ENCODE data around the gene KIF16B.

KIF16B gene

GRCh38 chr20:16350465-16350864 lies 222.8 kb downstream of the KIF16B start:
- no peak for DNase-seq

GRCh38 chr20:16349523-16350260 lies 223.6 kb downstream of the KIF16B start:
- DNase-seq = no peak

GRCh38 chr20:16346956-16347355 lies 226.3 kb downstream of the KIF16B start:
- no peak for DNase-seq

DNA sequence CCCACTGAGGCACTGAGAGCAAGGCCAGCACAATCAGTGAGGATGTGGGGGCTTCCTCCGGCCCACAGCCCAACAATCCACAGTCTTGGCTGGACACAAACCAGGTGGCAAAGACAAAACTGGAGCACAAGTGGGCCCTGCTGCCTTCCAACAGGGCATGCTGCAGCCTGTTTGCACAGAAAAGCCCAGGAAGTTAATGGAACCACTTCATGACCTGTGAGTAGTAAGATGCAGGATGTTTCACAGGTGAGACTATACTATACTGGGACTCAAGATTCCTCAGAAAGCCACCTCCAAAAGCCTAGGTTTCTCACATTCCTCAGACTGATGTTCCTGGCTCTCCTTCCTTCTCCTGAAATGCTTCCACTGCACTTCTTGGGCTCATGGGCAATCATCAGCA lies 235.5 kb downstream of the KIF16B start:
- no peak for DNase-seq

- no peak for DNase-seq
These were observed 245.6 kb downstream of the KIF16B start for GRCh38 chr20:16327606-16328005.

- no peak for DNase-seq
These were observed 252.0 kb downstream of the KIF16B start for GRCh38 chr20:16321291-16321690.

- DNase-seq = no peak
These were observed 255.5 kb downstream of the KIF16B start for GRCh38 chr20:16317445-16318362.

DNA sequence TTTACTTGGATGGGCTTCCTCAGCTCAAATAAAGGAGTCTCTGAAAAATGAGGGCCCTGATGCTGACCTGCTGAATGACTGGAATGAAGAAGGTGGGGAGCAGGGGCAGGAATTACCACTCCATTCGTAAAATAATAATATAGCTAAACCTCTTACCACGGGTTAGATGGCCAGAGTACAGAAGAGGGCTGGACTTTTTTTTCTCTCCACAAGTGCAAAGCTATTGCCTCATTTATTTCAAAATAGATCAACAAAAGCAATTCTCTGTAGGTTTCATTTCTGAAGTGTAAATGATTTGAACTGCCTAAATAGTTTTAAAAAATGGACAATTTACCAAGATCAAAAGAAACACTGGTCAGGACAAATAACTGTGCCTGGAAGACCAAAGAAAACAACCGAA lies 256.7 kb downstream of the KIF16B start:
- no peak for DNase-seq

DNA sequence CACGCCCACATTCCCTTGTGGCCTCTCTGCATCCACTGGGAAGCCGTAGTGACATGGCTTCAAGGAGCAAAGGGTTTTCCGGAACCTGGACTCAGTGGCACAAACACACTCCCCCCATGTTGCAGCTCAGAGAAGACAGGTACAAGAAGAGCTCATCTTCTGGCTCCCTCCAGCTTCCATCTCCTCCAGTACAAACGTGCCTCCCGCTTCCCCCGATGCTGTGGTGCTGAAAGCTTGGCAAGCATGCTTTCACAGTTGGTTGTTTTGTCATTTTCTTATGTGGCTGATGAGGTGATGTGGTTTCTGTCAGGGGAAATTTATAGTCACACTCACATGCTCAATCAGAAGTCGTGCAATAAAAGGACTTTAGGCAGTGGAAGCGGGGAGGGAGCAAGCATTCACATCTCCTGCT lies 258.5 kb downstream of the KIF16B start:
- DNase-seq = no peak

DNA sequence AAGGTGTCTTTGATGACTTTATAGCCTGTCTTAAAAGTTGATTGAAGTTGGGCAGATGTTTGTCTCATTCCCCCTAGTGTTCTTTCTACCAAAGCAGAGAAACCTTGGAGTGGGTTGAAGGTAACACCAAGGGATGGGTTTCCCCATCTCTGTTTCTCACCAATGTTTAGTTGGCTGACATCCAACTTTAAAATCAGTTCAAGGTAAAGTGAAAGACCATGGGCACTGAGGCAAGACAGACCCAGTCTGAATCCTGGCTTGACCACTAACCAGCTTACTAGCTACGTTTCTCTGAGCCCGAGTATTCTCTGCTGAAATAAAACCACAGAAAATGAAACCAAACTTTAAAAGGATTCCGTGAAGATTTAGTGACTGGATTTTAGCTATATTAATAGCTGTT lies 258.9 kb downstream of the KIF16B start:
- DNase-seq = no peak

DNA sequence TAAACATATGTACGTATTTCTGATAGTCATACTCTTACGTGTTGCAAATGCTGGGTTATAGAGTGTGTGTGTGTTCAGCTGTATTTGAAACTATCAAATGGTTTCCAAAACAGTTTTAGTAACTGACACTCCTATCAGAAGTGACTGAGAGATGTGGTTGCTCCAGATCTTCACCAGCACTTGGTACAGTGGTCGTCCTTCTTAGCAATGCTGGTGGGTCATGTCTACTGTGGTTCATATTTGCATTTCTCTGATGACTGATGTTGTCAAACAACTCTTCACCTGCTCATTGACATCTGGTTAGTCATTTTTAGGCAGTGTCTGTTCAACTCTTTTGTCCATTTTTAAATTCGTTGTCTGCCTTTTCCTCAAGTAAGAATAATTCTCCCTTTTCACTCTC lies 259.3 kb downstream of the KIF16B start:
- DNase-seq = no peak

DNA sequence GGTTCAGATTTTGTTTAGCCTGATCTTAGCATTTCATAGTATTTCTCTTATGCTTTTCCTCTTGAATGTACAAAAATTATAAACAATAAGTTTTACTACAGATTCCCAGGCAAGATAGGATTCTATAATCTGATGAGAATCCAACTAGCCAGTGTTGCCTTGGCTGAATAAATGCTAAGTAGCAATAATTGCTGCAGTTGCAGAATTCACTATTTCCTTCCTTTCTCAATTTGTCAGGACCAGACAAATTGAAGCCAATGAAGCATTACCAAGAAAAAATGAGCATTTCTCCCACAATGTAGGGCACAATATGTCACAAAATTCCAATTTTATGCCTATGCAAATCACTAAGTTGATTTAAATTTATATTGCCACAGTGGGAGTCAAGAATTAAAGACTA lies 260.2 kb downstream of the KIF16B start:
- no peak for DNase-seq

GRCh38 chr20:16311756-16312155 lies 261.5 kb downstream of the KIF16B start:
- DNase-seq = no peak

- no peak for DNase-seq
These were observed 264.5 kb downstream of the KIF16B start for GRCh38 chr20:16308754-16309153.

DNA sequence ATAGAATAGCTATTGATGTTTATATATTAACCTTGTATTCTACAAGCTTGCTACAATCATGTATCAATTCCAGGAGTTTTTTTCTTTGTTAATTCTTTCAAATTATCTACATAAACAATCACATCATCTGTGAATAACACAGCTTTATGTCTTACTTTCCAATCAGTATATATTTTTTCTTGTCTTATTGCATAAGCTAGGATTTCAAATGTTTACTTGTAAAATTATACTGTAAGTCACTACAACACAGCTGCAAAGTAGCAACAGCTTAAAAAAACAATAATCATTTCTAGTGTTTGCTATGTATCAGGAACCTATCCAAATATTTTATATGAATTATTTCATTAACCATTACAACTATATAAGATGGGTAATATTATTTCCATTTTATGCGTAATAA lies 270.4 kb downstream of the KIF16B start:
- no peak for DNase-seq

DNA sequence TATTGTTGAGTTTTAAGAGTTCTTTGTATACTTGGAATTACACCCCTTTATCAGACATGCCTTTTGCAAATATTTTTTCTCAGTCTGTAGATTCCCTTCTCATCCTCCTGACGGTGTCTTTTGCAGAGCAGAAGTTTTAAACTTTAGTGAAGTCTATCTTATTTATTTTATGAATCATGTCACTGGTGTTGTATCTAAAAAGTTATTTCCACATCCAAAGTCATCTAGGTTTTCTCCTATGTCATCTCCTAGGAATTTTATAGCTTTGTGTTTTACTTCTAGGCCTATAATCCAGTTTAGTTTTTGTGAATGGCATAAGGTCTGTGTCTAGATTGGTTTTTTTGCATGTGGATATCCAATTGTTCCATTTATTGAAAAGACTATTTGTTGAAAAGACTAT lies 271.3 kb downstream of the KIF16B start:
- DNase-seq = no peak

- DNase-seq = no peak
These were observed 273.4 kb downstream of the KIF16B start for GRCh38 chr20:16299897-16300296.

GRCh38 chr20:16296931-16297330 lies 276.3 kb downstream of the KIF16B start:
- DNase-seq = no peak

DNA sequence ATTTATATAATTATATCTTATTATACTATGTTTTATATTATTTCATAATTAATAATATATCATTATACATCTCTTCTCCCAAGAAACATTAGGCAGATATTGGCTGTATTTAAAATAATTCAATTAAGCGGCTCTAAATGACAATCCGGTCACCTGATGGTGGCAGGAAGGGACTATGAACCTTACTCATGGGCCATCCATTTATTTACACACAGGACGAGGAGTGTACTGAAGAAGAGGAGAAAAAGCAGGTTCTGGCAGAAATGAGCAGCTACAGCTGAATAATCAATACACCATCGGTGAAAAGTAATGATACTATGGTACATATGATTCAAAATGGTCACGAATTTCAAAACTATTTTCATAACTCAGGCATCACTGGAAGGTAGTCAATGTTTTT lies 277.7 kb downstream of the KIF16B start:
- DNase-seq = no peak

GRCh38 chr20:16293590-16293989 lies 279.7 kb downstream of the KIF16B start:
- DNase-seq = no peak

- DNase-seq = no peak
These were observed 280.9 kb downstream of the KIF16B start for GRCh38 chr20:16292226-16292880.

DNA sequence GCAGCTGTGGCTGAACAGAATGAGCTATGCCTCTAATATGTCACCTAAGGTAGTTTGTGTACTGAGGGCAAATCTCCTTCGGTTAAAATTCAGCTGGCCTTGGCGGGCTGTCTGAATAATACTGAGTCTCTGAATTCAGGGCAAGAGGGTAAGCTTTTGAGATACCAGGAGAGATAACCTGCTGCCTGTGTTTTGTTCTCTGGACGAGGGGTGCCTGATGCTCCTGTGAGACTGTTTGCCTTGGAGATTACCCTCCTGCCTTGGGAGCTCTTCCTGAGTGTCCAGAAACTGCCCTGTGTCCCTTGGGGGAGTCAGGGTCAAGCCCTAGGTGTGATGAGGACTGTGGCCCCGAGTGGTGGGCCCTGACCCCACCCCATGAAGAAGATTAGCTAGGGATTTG lies 282.9 kb downstream of the KIF16B start:
- no peak for DNase-seq

- DNase-seq = no peak
These were observed 285.5 kb downstream of the KIF16B start for GRCh38 chr20:16287776-16288175.

GRCh38 chr20:16286601-16287000 lies 286.6 kb downstream of the KIF16B start:
- DNase-seq = no peak

Data from CD4-positive, alpha-beta T cell treated with Interferon alpha-2 for 1 hour (primary cell).